GM18517 (cell line): ENCODE measurements around the gene POU5F1.
A peak's percentile ranks its signal among the peaks of the same experiment; 100 is the strongest.
"Not testable (repeated sequence)": the region's sequence is repeated elsewhere in the genome, so short reads cannot be mapped to it uniquely, and the experiment has no call there.

Experiments used
- ATAC-seq: cut with Tn5 transposase; IDR thresholded peaks from one replicate; pipeline ENCODE4 v1.9.1; 2021; ENCODE audit warnings: mild to moderate bottlenecking, moderate library complexity; ENCODE audit not compliant: unreplicated experiment

The POU5F1 gene

DNA sequence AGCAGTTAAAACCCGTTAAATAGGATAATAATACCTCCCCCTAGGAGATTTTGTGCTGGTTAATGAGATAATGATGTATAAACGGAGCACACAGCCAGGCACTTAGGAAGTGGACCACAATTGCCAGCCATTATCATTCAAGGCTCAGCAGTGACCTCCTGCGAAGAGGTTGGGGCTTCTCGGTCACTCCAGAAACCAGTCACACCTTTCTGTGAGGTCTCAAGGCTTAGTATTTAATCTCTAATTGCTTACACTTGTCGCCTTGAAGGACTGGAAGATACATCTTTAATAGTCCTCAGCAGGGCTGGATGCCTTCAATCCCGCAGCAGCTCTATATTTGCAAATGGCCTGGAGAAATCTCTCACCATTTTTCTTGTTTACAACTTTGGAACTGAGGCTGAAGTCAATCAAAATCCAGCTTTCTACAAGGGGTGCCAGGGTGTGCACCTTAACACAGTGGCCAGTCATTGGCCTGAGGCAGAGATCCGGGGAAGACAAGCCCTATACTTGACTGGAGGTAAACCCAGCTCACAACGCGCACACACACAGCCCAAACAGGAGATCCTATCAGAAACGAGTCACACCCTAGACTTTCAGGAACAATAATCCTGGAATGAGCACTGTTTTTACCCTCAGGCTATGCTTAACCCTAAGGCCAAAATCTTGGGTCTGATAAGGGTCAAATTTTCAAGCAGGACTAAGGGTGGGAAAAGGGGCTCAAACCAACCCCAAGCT lies 1.2 kb downstream of the POU5F1 start:
- ATAC-seq, result no peak

DNA sequence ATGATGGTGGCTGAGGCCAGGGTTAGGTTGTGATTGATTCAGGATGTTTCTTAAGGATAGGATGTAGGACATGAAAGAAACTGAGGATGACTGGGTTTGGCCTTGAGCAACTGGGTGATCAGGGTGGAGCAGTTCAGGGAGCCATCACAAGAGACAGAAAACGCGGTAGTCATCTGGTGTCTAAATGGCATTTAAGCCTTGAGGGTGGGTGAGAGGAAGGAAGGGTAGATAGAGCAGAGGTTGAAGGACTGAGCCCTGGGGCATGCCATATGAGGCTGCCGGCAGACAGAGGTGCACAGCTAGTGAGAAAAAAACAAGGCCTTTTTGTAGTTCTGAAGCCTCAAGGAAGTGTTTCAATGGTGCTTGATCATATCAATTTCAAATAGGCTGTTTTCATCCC lies 1.9 kb downstream of the POU5F1 start:
- ATAC-seq, result no peak

DNA sequence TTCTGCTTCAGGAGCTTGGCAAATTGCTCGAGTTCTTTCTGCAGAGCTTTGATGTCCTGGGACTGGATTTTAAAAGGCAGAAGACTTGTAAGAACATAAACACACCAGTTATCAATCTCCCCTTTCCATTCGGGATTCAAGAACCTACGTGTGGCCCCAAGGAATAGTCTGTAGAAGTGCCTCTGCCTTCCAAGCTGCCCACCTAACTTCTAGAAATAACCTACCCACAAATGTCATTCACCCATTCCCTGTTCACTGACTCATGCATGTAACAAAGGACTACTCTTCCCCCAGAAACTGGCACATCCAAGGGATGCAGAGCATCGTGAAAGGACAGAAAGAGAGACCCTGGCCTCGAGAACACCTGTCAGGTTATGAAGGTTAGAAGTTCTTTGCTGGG lies 4.5 kb downstream of the POU5F1 start:
- no peak for ATAC-seq

DNA sequence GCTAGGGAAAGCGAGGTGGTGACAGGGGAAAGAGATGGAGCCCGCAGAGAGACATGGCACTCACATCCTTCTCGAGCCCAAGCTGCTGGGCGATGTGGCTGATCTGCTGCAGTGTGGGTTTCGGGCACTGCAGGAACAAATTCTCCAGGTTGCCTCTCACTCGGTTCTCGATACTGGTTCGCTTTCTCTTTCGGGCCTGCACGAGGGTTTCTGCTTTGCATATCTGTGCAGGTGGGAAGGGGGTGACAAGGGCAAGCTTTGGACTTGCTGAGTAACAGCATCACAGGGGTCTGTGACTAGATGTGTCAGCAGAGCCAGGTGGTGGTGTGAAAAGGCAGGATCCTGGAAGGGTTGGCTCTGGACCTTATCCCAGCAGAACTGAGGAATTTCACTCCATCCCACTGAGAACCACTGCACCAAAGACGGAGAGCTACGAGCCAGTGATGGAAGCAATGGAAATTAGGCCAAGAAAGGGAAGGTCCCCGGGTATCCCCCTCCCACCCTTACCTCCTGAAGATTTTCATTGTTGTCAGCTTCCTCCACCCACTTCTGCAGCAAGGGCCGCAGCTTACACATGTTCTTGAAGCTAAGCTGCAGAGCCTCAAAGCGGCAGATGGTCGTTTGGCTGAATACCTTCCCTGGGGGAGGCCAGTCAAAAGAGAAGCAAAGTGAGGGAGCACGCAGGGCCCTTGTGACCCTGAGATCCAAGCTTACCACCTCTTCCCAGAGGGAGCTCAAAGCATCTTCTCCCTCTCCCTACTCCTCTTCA lies 5.2 kb downstream of the POU5F1 start:
- peak; percentile 81 for ATAC-seq

DNA sequence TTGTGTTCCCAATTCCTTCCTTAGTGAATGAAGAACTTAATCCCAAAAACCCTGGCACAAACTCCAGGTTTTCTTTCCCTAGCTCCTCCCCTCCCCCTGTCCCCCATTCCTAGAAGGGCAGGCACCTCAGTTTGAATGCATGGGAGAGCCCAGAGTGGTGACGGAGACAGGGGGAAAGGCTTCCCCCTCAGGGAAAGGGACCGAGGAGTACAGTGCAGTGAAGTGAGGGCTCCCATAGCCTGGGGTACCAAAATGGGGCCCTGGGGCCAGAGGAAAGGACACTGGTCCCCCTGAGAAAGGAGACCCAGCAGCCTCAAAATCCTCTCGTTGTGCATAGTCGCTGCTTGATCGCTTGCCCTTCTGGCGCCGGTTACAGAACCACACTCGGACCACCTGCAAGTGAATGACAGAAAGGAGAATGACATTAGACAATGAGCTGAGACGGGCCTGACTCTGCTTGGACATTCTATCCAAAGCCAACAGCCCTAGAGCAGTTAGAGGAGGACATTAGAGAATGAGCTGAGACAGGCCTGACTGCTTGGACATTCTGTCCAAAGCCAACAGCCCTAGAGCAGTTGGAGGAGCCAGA lies 5.9 kb downstream of the POU5F1 start:
- not testable (repeated sequence) for ATAC-seq

DNA sequence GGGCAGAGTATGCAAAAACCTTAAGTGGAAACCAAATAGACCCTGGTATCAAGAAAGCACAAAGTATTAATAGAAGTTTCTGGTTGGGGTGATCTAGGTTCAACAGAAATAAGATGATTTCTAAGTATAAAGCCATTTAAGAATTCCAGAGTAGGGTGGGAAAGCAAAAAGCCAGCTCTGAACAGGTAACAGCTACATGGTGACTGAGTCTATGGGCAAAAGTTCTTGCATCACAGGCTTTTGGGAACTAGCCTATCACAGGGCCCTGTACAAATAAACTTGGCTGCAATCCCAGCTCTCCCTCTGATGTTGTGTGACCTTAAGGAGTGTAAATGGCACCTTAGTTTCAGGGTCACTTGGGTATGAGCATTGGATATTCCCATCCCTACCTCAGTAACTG lies 6.6 kb downstream of the POU5F1 start:
- no peak for ATAC-seq

DNA sequence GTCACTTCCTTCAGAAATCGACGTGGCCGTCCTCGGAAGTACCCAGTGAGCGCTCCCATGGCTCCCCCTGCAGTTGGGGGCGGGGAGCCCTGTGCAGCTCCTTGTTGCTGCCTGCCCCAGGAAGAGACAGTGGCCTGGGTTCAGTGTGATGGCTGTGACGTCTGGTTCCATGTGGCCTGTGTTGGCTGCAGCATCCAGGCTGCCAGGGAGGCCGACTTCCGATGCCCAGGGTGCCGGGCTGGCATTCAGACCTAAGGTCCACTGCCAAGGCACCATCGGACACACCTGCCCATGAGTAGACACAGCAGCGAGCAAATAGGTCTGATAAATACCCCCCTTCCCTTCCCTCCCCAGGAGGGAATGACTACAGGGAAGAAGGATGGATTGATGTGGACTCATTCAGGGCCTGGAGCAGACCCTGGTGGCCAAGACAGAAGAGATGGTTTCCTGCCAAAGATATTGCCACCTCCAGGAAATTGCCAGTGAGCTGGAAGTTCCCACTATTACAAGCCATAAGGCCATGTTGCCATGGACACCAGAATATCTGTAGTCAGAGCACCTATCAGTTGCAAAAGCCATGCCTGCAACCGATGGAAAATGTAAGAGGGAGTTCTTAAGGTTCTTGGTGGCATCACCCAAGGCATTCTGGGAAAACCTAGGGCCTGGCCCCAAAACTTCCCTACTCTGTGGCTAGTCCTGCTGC lies 7.9 kb downstream of the POU5F1 start:
- ATAC-seq, result no peak

DNA sequence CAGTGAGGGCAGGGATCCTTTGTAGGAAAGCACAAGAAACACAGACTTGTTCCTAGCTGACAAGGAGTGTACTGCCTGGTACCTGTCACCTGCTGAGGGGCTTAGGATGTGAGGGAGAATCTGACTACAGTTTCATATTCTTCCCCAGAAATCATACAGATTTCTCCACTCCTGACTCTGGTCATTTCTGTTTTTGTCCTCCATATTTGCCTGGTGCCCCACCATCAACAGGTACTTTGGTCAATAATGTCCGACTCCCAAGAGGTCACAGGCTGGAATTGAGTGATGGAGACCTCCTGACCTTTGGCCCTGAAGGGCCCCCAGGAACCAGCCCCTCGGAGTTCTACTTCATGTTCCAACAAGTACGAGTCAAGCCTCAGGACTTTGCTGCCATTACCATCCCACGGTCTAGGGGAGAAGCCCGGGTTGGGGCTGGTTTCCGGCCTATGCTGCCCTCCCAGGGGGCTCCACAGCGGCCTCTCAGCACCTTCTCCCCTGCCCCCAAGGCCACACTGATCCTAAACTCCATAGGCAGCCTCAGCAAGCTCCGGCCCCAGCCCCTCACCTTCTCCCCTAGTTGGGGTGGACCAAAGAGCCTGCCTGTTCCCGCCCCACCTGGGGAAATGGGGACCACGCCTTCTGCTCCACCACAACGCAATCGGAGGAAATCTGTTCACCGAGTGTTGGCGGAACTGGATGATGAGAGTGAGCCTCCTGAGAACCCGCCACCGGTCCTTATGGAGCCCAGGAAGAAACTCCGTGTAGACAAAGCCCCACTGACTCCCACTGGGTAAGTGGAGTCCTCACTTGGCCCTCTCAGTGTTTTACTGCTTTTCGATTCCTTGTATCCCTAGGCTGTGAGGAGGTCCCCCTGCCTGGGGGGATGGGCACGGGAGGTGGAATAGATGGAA lies 9.0 kb downstream of the POU5F1 start:
- no peak for ATAC-seq

DNA sequence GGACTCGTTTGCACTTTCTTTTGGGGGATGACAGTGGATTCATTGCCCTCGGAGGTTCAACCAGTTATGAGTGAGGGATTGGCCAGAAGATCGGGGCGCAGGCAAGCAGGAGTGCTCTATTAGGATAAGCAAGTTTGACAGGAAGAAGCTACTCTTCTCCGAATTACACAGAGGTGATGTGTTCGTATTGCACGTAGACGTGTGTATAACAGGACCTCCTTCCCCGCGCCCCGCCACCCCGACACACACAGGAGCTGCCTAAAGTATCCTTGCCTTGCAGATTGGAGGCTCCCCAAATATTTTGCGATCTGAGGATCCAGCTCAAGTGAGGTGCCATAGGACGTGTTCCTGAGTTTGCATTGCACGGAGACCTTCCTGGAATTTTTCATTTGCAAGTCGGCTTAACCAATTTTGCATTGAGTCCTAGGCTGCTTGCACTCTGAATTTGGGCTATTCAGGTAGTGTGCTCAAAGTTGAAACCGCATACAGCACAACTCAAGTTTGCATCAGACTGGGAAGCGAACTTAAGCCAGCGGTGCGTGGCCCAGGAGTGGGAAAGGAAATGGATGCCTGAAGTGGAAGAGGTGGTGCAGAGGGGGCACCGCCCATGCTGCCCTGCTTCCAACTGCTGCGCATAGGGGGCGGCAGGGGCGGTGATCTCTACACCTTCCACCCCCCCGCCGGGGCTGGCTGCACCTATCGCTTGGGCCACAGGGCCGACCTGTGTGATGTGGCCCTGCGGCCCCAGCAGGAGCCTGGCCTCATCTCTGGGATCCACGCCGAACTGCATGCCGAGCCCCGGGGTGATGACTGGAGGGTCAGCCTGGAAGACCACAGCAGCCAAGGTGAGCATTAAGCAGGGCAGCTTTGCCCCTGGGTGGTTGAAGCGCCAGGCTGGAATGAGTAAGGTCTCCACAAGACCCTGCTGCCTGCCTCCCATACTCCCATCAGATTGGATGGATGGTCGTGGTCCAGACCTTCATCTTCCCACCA lies 11.3 kb downstream of the POU5F1 start:
- peak; percentile 10 for ATAC-seq

DNA sequence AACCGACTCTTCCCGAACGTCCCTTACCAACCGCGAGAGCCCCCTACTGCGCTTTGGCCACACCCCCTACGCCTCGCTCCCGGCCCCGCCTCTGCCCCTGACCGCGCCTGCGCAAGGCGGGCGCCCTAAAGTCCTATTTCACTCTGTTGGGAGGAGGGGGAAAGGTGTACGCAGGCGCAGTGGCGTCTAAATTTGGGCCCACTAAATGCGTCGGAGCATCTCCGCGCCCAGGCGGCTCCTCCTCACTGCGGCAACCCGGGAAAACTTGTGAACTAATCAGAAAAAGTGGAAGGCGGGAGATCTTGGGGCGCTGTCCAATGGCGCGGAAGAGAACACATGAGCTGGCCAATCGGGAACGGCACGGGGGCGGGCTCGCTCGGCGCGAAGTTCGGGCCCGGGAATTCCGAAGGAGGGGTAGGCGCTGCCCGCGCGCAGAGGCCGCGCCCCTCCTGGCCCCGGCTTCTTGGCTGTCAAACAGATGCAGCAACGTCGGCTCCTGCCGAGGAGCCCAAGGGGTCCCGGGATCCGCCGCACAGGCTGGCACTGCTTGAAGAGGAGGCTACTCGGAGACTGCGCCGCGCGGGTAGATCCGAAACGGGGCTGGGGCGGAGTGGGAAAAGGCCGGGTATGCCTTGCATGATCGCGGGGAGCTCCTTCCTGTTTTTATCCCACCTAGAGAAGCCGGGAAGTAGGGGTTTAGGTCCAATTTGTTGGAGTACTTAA lies 12.2 kb downstream of the POU5F1 start, which contains the start of gene TCF19:
TCF19 (plus strand) TSS at position 450 of the 723 bp plus-strand sequence. CDS start 881 bp downstream, outside the sequence.
- peak; percentile 92 for ATAC-seq

DNA sequence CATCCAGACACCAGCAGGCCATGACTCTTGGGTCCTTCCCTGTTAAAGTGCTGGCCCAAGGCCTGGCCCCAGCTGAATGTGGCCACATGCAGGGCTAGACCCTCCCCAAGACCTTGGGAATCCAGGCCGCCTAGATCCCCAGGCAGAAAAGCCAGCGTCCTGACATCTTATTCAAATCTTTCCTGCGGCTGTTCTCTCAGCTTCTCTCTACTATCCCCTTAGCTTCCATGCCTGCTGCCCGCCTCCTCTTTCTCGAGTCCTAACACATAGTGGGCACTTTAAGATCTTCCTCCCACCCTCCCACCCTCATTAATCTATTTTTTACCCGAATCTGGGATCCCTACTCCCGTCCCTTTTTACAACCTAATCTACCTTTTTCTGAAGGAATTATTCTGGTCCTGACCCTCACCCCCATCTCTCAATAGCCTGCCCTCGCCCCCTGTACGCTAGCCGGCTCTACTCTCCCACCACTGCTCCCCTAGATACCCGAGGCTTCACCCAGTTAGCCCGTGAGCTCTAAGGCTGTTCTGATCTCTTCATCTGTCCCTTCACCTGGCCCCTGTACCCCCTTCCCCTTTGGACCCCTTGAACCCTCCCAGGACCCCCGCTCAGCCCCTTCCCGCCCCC lies 12.9 kb downstream of the POU5F1 start, which contains the start of gene CCHCR1:
CCHCR1 (minus strand) TSS at position 290 of the 627 bp plus-strand sequence; CDS start at position 88, 202 bp downstream.
- ATAC-seq, result no peak

DNA sequence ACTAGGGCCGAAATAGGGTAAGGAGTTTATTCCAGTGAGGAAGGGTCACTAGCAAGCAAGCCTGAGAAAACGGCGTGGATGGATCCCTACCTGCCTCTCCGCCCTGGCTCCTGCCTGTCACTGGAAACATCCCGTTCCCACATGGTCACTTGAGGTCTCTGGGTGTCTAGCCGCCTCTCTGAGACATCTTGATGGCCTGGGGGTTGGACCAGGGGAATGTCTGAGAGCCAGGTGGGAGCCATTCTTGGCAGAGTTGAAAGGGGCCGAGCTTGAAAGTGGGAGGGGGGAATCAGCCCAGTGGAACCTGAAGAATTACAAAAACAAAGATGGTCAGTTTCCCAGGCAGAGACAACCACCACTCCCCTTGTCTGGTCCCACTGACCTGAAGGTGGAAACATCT lies 13.8 kb downstream of the POU5F1 start:
- no peak for ATAC-seq

DNA sequence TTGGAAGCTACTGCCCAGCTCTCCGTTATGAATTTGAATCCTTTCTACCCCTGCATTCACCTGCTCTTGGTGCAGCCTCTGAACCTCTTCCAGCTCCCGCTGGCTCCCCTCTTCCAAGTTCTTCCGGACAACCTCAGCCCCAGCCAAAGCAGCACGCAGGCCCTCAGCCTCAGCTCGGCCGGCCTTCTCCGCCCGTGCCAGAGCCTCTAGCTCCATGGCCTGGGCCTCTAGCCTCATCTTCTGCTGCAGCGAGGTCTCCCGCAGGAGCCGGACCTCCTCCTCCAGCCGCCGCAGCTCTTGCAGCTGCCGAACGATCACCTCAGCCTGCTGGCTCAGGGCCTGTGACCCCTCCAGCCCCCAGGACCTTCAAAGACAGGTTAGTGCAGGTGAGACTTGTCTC lies 16.0 kb downstream of the POU5F1 start:
- ATAC-seq, result no peak

DNA sequence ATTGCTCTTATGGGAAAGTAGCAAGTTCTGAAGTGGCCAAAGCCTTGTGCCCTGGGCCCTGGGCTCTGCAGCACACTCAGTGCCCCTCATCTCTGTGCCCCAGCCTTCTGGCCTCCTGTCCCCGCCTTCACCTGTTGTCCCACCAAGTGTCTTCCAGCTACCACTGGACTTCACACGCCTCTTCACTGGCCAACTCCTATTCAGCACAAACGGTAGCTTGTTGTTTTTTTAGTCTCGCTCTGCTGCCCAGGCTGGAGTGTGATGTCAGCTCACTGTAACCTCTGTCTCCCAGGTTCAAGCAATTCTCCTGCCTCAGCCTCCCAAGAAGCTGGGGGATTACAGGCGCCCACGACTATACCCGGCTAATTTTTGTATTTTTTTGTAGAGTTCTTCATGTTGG lies 17.7 kb downstream of the POU5F1 start:
- ATAC-seq, result no peak

DNA sequence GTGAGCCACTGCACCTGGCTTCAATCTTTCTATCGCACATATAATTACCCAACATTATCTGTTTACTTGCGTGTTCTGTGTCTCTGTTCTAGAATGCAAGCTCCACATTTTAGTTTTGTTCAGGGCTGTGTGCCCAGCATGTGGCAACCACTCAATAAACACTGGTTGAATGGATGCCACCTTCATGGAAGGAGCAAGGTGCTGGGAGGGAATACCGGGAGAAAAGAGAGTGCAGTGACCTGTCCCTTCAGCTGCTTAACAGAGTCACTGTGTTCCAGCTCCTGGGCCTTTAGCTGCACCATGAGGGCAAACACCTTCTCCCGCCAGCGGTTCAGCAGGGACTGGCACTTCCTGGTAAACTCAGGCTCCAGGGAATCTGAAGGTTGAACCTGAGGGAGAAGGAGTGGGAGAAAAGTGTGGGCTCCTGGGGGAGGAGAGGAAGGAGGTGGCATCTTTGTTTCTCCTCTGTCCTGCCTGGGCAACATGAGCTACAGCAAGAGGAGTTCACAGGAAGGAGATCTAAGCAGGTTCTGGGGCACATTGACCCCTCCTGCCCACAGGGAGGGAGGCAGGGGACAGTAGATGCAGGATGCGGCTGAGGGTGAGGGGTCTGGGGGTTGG lies 20.5 kb downstream of the POU5F1 start:
- no peak for ATAC-seq

DNA sequence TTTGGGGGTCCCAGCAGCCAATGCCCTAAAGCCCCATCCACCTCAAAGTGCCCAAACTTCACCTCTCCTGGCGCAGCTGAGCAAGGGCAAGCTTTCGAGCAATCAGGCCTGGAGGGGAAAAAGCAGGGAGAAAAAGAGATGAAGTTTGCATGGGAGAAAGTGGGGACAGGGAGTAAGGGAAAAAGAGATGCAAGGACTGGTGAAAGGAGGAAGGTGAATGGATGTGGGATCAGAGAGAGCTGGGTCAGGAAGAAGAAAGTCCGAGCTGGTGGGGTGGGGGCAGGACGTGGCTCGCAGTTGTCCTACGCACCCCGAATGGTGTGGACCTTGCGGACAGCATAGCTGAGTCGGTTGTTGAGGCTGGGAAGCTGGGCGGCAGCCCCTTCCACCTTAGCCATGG lies 25.1 kb downstream of the POU5F1 start:
- no peak for ATAC-seq

DNA sequence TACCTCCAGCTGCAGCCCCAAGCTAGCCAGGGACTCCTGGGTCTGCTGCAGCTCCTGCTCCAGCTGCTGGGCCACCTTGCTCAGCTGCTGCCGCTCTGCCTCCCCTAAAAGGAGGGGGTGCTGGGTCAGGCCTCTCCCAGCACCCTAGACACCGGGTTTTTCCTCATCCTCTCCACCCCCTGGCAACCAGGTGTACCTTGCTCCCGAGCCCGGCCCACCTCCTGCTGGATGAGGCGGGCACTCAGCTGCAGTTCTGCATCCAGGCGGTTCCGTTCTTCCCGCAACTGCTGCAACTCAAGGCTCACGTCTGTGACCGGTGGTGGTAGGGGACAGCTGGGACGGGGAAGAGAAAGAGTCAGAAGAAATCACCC lies 25.5 kb downstream of the POU5F1 start:
- ATAC-seq, result no peak
